ENCODE measurements around the gene LHFPL3.

DNA sequence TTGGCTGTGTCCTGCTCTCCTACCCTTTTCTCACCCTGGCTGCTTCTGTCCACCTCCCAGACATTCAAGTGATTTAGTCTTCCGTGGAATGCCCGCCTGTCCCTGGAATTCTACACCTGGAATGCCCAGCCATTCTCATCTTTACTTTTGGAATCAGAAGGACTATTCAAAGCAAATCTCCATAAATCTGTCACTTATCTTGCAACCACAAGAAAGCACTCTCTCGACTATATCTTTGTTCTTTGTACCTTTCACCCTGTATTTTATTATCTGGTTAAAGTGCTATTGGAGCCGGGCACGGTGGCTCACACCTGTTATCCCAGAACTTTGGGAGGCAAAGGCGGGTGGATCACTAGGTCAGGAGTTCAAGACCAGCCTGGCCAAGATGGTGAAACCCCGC lies 606.3 kb downstream of the LHFPL3 start:
- TF ChIP-seq, protein P1, sequence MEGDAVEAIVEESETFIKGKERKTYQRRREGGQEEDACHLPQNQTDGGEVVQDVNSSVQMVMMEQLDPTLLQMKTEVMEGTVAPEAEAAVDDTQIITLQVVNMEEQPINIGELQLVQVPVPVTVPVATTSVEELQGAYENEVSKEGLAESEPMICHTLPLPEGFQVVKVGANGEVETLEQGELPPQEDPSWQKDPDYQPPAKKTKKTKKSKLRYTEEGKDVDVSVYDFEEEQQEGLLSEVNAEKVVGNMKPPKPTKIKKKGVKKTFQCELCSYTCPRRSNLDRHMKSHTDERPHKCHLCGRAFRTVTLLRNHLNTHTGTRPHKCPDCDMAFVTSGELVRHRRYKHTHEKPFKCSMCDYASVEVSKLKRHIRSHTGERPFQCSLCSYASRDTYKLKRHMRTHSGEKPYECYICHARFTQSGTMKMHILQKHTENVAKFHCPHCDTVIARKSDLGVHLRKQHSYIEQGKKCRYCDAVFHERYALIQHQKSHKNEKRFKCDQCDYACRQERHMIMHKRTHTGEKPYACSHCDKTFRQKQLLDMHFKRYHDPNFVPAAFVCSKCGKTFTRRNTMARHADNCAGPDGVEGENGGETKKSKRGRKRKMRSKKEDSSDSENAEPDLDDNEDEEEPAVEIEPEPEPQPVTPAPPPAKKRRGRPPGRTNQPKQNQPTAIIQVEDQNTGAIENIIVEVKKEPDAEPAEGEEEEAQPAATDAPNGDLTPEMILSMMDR (IDR thresholded peaks at IDR 0.05), result no peak
- TF ChIP-seq EZH2 (IDR thresholded peaks at IDR 0.05; ENCODE audit: borderline replicate concordance, insufficient read depth, low read depth, low read length, poor library complexity, severe bottlenecking), result no peak

Data from B cell (primary cell).